NCI-H510A treated with DMSO at 0.1 percent for 48 hours (cell line): ENCODE results near the gene TASOR.
"Not testable (repeated sequence)": the region's sequence is repeated elsewhere in the genome, so short reads cannot be mapped to it uniquely, and the experiment has no call there.

Experiments
- DNase-seq: peaks from one replicate; lab custom pipeline; 2025; lab: John Stamatoyannopoulos, UW

The TASOR gene

GRCh38 chr3:56683122-56683817 is at the start of gene TASOR:
TSS of gene TASOR (minus strand) at chr3:56683265. CDS start at chr3:56683006, 259 bp downstream.
- DNase-seq, result peak; percentile 30

DNA sequence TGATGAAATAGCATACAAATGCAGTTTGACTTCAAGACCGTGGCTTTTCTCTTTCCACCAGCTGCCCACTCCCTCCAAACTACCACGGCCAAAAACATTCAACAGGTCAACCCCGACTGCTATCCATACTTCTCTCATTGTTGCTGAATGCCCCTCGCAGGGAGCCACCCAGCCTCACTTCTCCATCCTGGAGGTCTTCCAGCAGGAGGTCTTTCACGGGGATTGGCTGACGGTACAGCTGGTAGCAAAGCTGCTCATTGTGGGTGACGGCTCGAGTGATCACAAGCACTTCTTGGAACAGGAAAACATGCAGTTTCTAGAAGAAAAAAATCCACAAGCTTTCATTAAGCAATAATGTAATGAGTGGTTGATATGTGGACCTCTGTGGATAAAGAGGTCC is 49.0 kb upstream of the TASOR start:
- no peak for DNase-seq

- DNase-seq, result no peak
Measured at GRCh38 chr3:56725175-56725574, 42.1 kb upstream of the TASOR start.

DNA sequence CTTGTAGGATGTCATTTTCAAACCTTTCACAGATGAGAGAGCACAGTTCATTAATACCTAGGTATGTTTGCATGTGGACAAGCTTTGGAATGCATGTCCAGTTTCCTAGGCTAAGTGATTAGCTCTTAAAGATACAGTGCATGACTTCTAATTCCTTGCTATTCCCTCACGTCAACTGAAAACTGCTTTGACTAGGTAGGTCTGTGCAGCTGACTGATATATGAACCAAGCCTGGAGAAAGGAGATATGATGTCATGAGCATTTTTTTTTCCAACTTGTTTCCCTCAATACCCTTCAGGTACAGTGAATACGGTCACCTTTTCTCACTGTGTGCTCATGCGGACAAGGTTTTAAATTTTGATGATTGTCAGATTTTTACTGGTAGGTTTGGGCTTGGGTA is 41.6 kb upstream of the TASOR start:
- no peak for DNase-seq

GRCh38 chr3:56720849-56721248 is 37.8 kb upstream of the TASOR start:
- DNase-seq, result no peak

DNA sequence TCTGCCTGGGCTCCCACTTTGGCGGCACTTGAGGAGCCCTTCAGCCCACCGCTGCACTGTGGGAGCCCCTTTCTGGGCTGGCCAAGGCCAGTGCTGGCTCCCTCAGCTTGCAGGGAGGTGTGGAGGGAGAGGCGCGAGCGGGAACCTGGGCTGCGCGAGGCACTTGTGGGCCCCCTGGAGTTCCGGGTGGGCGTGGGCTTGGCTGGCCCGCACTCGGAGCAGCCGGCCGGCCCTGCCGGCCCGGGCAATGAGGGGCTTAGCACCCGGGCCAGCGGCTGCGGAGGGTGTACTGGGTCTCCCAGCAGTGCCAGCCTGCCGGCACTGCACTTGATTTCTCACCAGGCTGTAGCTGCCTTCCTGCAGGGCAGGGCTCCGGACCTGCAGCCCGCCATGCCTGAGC is 35.7 kb upstream of the TASOR start:
- not testable (repeated sequence) for DNase-seq

DNA sequence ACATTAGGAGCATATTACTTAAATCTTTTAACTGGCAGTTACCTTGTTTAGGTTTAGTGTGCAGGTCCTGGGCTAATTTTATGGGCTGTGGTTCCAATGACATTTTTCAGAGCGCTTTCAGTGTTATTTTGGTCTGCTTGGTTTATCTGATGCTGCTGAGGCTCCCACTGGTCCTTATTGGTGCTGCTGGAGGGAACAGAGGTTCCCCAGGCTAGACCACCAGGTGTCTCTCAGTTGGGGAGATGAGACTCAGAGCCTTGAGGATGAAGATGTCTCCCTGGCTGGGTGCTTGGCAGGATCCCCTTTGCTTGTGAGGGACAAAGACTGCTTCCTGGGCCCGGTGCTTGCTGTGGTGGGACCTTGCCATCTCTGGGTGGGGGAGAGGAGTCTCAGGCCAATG is 28.3 kb upstream of the TASOR start:
- no peak for DNase-seq

DNA sequence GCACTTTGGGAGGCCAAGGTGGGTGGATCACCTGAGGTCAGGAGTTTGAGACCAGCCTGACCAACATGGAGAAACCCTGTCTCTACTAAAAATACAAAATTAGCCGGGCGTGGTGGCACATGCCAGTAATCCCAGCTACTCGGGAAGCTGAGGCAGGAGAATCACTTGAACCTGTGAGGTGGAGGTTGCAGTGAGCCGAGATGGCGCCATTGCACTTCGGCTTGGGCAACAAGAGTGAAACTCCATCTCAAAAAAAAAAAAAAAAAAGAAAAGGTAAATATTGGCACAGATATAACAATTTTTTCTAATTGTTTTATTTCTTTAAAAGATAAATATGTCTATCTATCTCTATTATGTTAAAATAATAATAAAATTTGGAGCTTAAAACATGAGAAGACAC is 24.3 kb upstream of the TASOR start:
- not testable (repeated sequence) for DNase-seq

DNA sequence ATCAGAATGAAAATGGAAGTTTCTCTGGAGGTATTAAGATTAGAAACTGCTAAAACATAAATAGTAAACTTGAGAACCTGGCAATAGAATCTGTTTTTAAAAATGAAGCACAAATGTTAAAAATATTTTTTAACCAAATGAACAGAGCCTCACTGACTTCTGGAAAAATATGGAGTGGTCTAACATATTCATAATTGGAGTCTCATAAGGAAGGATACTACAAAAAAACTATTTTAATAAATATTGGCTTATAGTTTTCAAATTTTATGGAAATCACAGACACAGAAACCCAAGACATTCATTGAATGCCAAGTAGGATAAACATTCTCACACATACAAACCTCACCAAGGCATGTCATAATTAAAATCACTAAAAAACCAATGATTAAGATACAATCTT is 23.6 kb upstream of the TASOR start:
- DNase-seq, result no peak

DNA sequence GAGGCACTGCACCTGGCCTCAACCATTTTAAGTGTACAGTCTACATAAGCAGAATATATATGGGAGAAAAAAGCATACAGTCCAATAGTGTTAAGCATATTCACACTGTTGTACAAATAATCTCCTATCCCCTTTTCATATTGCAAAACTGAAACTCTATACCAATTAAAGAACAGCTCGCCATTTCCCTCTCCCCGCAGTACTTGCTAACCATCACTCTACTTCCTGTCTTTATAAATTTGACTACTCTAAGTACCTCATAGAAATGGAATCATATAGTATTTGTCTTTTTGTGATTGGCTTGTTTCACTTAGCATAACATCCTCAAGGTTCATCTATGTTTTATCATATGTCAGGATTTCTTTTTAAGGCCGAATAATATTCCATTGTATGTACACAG is 21.6 kb upstream of the TASOR start:
- DNase-seq, result no peak

GRCh38 chr3:56702490-56703315 is 19.6 kb upstream of the TASOR start:
- peak; percentile 55 for DNase-seq

- DNase-seq, result no peak
Measured at GRCh38 chr3:56700151-56700550, 17.1 kb upstream of the TASOR start.

- no peak for DNase-seq
Measured at GRCh38 chr3:56694867-56695683, 12.0 kb upstream of the TASOR start.

GRCh38 chr3:56693750-56694149 is 10.7 kb upstream of the TASOR start:
- DNase-seq, result no peak

DNA sequence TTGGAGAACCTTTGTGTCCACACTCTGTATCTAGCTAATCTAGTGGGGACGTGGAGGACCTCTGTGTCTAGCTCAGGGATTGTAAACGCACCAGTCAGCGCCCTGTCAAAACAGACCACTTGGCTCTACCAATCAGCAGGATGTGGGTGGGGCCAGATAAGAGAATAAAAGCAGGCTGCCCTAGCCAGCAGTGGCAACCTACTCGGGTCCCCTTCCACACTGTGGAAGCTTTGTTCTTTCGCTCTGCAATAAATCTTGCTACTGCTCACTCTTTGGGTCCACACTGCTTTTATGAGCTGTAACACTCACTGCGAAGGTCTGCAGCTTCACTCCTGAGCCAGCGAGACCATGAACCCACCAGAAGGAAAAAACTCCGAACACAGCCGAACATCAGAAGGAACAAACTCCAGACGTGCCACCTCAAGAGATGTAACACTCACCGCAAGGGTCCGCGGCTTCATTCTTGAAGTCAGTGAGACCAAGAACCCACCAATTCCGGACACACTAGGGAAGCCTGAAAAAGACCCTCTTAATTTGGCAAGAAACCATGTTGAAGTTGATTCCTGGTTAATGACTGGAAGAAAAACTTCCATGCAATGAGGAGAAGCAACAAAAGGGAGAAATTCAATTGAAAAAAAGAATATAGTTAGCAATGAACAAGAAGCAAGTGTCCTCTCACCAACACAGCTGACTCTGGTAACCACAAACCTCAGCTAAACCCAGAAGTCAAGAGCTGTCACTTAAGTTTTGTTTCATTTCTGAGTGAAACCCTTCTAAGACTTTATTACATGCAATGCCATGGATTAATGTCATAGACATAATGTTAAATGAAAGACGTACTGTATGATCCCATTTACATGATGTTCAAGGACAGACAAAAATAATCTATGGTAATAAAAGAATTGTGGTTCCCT is 9.7 kb upstream of the TASOR start:
- DNase-seq, result not testable (repeated sequence)

GRCh38 chr3:56692001-56692365 is 8.9 kb upstream of the TASOR start:
- DNase-seq, result not testable (repeated sequence)

DNA sequence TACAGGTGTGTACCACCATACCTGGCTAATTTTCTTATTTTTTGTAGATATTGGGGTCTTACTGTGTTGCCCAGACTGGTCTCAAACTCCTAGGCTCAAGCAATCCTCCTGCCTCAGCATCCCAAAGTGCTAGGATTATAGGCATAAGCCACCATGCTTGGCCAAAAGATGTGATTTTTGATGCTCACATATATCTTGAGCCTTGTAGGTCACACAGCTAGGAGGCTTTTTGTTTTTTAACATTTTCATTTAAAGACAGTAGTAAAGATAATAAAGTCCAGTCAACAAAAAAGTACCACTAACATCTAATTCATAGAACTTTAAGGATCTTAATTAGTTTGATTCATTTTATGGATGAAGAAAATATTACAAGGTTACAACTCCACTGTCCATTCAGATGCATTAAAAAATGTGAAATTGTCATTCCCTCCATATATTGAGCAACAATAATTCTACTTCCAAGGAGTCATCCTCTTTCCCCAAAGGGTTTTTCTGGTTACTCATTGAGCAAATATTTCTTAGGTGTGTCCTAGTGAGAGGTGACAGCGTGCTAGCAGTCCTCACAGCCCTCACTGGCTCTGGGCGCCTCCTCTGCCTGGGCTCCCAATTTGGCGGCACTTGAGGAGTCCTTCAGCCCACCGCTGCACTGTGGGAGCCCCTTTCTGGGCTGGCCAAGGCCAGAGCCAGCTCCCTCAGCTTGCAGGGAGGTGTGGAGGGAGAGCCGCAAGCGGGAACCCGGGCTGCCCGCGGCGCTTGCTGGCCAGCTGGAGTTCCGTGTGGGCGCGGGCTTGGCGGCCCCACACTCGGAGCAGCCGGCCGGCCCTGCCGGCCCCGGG is 8.3 kb upstream of the TASOR start:
- no peak for DNase-seq

DNA sequence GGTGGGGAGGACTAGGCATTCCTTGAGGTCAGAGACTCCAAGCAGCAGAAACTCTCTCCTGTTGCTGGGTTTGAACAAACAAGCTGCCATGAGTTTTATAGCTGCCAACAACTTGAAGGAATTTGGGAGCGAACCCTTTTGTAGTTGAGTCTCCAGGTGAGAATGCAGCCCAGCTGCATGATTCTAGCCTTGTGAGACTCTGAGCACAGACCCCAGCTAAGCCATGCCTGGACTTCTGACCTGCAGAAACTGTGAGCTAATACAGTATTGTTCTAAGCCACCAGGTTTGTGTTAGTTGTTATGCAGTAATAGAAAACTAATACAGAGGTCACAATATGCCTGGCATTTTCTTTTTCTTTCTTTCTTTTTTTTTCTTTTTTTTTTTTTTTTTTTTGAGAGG is 6.2 kb upstream of the TASOR start:
- DNase-seq, result no peak

- DNase-seq, result no peak
Measured at GRCh38 chr3:56688191-56688590, 5.1 kb upstream of the TASOR start.

DNA sequence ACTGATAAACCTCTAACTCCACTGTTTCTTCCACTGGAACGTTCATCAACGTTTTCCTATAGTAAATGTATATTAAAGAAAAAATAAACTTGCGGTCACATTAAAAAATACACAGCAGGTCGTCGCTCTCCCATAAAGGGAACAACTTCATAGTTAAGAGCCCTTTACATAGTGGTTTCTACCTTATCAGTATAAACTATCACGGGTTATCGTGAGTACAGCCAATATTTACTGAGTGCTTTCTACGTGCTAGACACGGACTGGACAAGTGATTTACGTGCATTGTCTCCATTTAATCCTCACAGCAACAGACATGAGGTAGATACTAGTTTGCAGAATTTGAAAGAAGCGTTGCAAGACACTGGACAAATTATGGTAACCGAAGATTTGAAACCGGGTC is 964 bp upstream of the TASOR start:
- DNase-seq, result no peak
